Measurements from ENCODE around the gene ZNF396. TPM values are rescaled to one million over a fixed set of nuclear protein-coding genes. Genes with fewer than 3 reads are reported as not detected.

ZNF396 gene
- total and polyA plus RNA-seq, 2 donors from 2014 or later: 4.7 to 6.5 TPM

DNA sequence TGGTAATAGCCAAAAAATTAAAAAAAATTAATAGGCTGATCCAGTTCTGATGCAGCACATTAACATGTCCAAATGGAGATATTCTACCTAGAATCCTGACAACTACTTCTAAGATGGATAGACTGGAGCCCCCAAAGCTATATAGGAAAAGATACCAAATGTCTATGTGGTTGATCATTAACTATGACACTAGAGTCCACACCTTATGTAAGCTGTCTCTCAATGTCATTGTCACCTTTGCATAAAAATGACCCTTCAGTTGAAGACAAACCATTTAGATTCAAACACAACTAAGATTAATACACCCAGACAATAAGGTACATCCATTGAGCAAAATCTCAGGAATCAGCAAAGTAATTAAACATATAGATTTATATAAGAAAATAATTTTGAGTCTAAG is 14.6 kb downstream of the ZNF396 start:
- H3K36me3 ChIP-seq (ENCODE audit: control insufficient read depth in 2 of 3, insufficient read depth in 3 of 3, low read length in 3 of 3): no peaks in the 10 kb centered on the region
- intact Hi-C loops (cut with DNase I): no loop called here
- H3K27ac ChIP-seq (ENCODE audit: low read depth in 2 of 2, low read length in 2 of 2): no peak overlapping the region
- FAIRE-seq: no peak
- H3K27me3 ChIP-seq (ENCODE audit: control insufficient read depth, insufficient read depth, low read length): no peaks in the 10 kb centered on the region
- no peak for DNase-seq
- no peaks in the 10 kb centered on the region for H3K9me3 ChIP-seq (ENCODE audit: control insufficient read depth in 2 of 3, insufficient read depth in 1 of 3, low read length in 3 of 3)
- H3K9ac ChIP-seq (ENCODE audit: low read length in 3 of 3): no peak overlapping the region
- H3K4me1 ChIP-seq (ENCODE audit: control insufficient read depth in 2 of 3, insufficient read depth in 2 of 3, low read depth in 1 of 3, low read length in 3 of 3): no peaks in the 10 kb centered on the region
- TF ChIP-seq, protein P1, sequence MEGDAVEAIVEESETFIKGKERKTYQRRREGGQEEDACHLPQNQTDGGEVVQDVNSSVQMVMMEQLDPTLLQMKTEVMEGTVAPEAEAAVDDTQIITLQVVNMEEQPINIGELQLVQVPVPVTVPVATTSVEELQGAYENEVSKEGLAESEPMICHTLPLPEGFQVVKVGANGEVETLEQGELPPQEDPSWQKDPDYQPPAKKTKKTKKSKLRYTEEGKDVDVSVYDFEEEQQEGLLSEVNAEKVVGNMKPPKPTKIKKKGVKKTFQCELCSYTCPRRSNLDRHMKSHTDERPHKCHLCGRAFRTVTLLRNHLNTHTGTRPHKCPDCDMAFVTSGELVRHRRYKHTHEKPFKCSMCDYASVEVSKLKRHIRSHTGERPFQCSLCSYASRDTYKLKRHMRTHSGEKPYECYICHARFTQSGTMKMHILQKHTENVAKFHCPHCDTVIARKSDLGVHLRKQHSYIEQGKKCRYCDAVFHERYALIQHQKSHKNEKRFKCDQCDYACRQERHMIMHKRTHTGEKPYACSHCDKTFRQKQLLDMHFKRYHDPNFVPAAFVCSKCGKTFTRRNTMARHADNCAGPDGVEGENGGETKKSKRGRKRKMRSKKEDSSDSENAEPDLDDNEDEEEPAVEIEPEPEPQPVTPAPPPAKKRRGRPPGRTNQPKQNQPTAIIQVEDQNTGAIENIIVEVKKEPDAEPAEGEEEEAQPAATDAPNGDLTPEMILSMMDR (IDR thresholded peaks at IDR 0.05; ENCODE audit: borderline replicate concordance, extremely low read depth, insufficient read depth): no peak
- H3K4me3 ChIP-seq (ENCODE audit: low read length in 3 of 3): no peak overlapping the region

DNA sequence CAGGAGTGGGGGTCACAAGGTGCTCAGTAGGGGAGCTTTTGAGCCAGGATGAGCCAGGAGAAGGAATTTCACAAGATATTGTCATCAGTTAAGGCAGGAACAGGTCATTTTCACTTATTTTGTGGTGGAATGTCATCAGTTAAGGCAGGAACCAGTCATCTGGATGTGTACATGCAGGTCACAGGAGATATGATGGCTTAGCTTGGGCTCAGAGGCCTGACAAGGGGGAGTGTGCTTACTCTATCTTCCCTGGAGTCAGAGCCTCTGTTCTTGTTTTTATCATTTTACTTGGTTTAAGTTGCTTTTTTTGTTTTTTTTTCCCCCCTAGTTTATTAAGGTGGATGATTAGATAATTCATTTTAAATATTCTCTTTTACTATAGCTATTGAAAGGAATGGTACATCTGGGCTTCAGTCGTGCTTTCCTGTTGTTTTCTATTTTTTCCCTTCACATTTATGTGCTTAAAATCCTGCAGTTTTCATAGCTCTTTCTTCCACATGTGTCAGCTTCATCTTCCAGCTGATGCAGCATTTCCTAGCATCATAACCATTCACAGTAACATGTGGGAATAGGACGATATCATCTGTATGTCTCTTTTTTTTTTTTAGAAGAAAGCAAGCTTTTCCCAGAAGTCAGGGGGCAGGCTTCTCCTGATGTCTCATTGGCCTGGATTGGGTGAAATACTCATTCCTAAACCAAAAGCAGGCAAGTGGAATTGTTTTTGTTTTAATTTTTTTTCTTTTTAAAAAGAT is 15.4 kb downstream of the ZNF396 start:
- intact Hi-C loops (cut with DNase I): no loop called here
- Histone ChIP-seq H3K9me3 (ENCODE audit: control insufficient read depth in 2 of 3, insufficient read depth in 1 of 3, low read length in 3 of 3) (no peaks in the 10 kb centered on the region), H3K27ac (ENCODE audit: low read depth in 2 of 2, low read length in 2 of 2) (no peak overlapping the region), H3K9ac (ENCODE audit: low read length in 3 of 3) (no peak overlapping the region), H3K36me3 (ENCODE audit: control insufficient read depth in 2 of 3, insufficient read depth in 3 of 3, low read length in 3 of 3) (no peaks in the 10 kb centered on the region), H3K4me3 (ENCODE audit: low read length in 3 of 3) (no peak overlapping the region), H3K4me1 (ENCODE audit: control insufficient read depth in 2 of 3, insufficient read depth in 2 of 3, low read depth in 1 of 3, low read length in 3 of 3) (no peaks in the 10 kb centered on the region), H3K27me3 (ENCODE audit: control insufficient read depth, insufficient read depth, low read length) (no peaks in the 10 kb centered on the region)
- no peak for DNase-seq
- TF ChIP-seq, protein P1 (IDR thresholded peaks at IDR 0.05; ENCODE audit: borderline replicate concordance, extremely low read depth, insufficient read depth): no peak
- FAIRE-seq: no peak

DNA sequence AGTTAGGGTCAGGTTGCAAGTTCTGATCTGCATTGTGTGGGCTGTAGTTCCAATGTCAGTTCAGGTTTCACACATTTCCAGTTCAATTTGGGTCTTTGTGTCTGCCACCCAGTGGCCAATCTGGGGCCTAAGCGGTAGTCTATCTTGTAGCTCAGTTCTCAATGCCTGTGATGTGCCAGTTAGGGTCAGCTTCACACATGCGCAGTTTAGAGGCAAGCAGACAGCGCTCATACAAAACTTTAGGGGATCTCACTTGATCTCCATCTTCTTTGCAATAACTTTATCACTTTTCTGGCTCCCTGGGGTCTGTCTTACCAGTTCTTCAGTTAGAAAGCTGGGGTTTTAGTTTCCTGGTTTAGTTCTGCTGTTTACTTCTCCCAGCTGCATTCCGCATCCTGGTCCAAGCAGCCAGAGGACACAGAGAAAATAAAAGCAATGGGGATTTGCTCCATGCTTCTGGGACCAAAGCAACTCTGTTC is 22.0 kb downstream of the ZNF396 start:
- TF ChIP-seq, protein P1 (IDR thresholded peaks at IDR 0.05; ENCODE audit: borderline replicate concordance, extremely low read depth, insufficient read depth): peak; percentile 70
- Histone ChIP-seq H3K27ac (ENCODE audit: low read depth in 2 of 2, low read length in 2 of 2) (no peak overlapping the region), H3K9me3 (ENCODE audit: control insufficient read depth in 2 of 3, insufficient read depth in 1 of 3, low read length in 3 of 3) (no peaks in the 10 kb centered on the region), H3K4me3 (ENCODE audit: low read length in 3 of 3) (peak overlapping the region in 1 of 3 donors; percentile 23), H3K27me3 (ENCODE audit: control insufficient read depth, insufficient read depth, low read length) (no peaks in the 10 kb centered on the region), H3K4me1 (ENCODE audit: control insufficient read depth in 2 of 3, insufficient read depth in 2 of 3, low read depth in 1 of 3, low read length in 3 of 3) (no peaks in the 10 kb centered on the region), H3K36me3 (ENCODE audit: control insufficient read depth in 2 of 3, insufficient read depth in 3 of 3, low read length in 3 of 3) (no peaks in the 10 kb centered on the region), H3K9ac (ENCODE audit: low read length in 3 of 3) (no peak overlapping the region)
- peak; percentile 74 to 94 (median 84) for DNase-seq
- intact Hi-C loops (cut with DNase I): loop anchor here (10.0 kb wide), 1 partner anchor 120 kb away; no protein-coding TSS in a partner anchor
- FAIRE-seq: peak; percentile 25
